ENCODE results near the gene PRR15. TPM values are rescaled to one million over a fixed set of nuclear protein-coding genes. Genes with fewer than 3 reads are reported as not detected.

Gene PRR15
- total RNA-seq, 1 experiment from 2014 or later: 76.1 TPM

DNA sequence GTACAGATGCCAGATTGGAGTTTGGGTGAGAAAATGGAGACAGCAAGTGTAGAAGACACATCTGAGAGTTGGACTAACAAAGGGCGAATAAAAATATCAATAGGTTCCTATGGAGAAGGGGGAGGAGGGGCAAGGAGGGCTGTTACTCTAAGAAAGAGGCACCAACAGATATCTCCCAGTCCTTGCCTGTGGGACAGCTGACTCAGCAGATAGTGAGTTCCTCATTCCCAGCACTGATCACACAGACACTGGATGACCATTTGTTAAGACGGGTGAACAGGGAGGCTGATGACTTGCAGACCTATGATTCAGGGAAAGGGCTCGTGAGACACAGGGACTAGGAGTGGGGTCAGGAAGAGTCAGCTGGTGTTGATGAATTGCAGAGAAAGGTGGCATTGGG, 5.7 kb upstream of the PRR15 start:
- CTCF ChIA-PET: no interaction called here
- no TSS peak for BruUV-seq (replicated peaks)
- Mint-ChIP-seq H3K36me3 (ENCODE audit: insufficient read depth, unreplicated experiment) (peaks cover 7% of the 10 kb centered on the region), H3K9me3 (ENCODE audit: low read depth, unreplicated experiment) (no peaks in the 10 kb centered on the region), H3K4me1 (ENCODE audit: low read depth, unreplicated experiment) (no peaks in the 10 kb centered on the region), H3K4me3 (ENCODE audit: low read depth, unreplicated experiment) (no peak overlapping the region), H3K27me3 (ENCODE audit: unreplicated experiment) (no peaks in the 10 kb centered on the region), H3K27ac (ENCODE audit: unreplicated experiment) (no peak overlapping the region)
- DNase-seq: no peak
- TF ChIP-seq, protein P1, sequence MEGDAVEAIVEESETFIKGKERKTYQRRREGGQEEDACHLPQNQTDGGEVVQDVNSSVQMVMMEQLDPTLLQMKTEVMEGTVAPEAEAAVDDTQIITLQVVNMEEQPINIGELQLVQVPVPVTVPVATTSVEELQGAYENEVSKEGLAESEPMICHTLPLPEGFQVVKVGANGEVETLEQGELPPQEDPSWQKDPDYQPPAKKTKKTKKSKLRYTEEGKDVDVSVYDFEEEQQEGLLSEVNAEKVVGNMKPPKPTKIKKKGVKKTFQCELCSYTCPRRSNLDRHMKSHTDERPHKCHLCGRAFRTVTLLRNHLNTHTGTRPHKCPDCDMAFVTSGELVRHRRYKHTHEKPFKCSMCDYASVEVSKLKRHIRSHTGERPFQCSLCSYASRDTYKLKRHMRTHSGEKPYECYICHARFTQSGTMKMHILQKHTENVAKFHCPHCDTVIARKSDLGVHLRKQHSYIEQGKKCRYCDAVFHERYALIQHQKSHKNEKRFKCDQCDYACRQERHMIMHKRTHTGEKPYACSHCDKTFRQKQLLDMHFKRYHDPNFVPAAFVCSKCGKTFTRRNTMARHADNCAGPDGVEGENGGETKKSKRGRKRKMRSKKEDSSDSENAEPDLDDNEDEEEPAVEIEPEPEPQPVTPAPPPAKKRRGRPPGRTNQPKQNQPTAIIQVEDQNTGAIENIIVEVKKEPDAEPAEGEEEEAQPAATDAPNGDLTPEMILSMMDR (IDR thresholded peaks at IDR 0.05; ENCODE audit: unreplicated experiment): no peak
- intact Hi-C loops (cut with micrococcal nuclease; ENCODE audit: unreplicated experiment): no loop called here

DNA sequence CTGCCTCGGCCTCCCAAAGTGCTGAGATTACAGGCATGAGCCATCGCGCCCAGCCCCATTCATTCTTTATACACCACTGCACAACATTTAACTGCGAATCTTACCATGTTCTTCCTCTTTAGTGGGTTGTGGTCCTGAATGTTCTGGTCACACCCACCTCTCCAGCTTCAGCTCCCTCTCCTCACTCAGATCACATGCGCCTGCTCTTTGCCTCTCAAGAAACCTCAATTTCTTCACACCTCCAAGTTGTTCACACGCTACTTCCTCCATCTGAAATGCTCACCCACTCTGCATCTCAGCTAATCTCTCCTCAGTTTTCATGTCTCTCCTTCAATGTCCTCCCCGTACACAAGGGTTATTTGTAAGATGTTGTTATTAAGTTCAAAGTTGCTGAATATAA, 2.4 kb upstream of the PRR15 start:
- BruUV-seq (replicated peaks): no TSS peak
- Mint-ChIP-seq H3K4me1 (ENCODE audit: low read depth, unreplicated experiment) (peaks cover 8% of the 10 kb centered on the region), H3K36me3 (ENCODE audit: insufficient read depth, unreplicated experiment) (peaks cover 40% of the 10 kb centered on the region), H3K27me3 (ENCODE audit: unreplicated experiment) (no peaks in the 10 kb centered on the region), H3K27ac (ENCODE audit: unreplicated experiment) (no peak overlapping the region), H3K4me3 (ENCODE audit: low read depth, unreplicated experiment) (no peak overlapping the region), H3K9me3 (ENCODE audit: low read depth, unreplicated experiment) (no peaks in the 10 kb centered on the region)
- CTCF ChIA-PET: interaction anchor here (0.9 to 1.2 kb wide), 2 partner anchors 9 to 11 kb away, joined by 3 read pairs; no protein-coding TSS in a partner anchor
- TF ChIP-seq, protein P1 (IDR thresholded peaks at IDR 0.05; ENCODE audit: unreplicated experiment): no peak
- intact Hi-C loops (cut with micrococcal nuclease; ENCODE audit: unreplicated experiment): no loop called here
- no peak for DNase-seq

DNA sequence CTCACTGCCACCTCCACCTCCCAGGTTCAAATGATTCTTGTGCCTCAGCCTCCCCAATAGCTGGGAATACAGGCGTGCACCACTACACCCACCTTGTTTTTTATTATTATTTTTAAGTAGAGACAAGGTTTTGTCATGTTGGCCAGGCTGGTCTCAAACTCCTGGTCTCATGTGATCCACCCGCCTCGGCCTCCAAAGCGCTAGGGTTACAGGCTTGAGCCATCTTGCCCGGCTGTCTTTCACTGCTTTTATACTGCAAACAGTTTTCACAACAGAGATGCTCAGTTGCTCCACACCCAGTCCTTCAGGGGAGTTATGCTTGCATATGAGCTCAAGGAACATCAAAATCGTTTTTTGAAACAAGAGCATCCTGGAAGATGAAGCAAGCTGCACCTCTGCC, 1.3 kb upstream of the PRR15 start:
- Mint-ChIP-seq H3K4me1 (ENCODE audit: low read depth, unreplicated experiment) (peaks cover 19% of the 10 kb centered on the region), H3K27me3 (ENCODE audit: unreplicated experiment) (no peaks in the 10 kb centered on the region), H3K27ac (ENCODE audit: unreplicated experiment) (peak overlapping the region; percentile 92), H3K9me3 (ENCODE audit: low read depth, unreplicated experiment) (no peaks in the 10 kb centered on the region), H3K4me3 (ENCODE audit: low read depth, unreplicated experiment) (peak overlapping the region; percentile 96), H3K36me3 (ENCODE audit: insufficient read depth, unreplicated experiment) (peaks cover 51% of the 10 kb centered on the region)
- BruUV-seq (replicated peaks): no TSS peak
- intact Hi-C loops (cut with micrococcal nuclease; ENCODE audit: unreplicated experiment): no loop called here
- no peak for DNase-seq
- CTCF ChIA-PET: interaction anchor here (0.7 to 1.0 kb wide), 9 partner anchors 9 to 130 kb away, joined by 3 to 7 read pairs (median 5); no protein-coding TSS in a partner anchor
- TF ChIP-seq, protein P1 (IDR thresholded peaks at IDR 0.05; ENCODE audit: unreplicated experiment): no peak

DNA sequence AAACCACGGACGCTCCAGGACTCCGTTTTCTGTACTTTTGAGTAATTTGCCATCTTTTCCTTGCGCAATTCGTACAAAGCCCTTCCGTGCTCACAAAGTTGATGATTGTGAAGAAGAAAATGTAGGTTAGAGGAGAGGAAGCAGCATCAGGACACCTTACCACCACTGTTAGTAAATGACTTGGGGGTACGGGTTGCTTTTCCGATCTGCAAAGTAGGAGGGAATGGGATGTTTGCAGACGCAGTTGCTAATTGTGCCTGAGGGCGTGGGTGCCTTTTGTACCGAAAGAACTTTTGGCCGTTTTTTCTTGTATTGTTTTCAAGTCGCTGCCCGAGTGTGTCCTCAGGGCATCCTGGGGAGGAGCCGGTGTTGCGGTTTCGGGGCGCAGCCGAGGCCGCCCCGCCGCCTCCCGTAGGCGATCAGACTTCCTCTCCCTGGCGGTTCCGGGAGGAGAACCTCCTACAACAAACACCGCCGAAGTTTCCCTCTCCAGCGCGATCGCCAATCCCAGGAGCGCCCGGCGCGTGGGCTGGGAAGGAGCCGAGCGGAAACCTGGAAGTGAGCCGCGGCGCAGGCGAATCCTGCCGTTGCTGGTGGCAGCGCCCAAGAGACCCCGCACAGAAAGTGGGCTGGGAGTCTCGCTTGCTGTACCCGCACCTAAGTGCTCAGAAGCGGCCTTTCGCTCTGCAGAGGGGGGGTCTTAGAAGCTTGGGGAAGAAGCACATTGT, 1.0 kb downstream of the PRR15 start:
- Mint-ChIP-seq H3K36me3 (ENCODE audit: insufficient read depth, unreplicated experiment) (peaks cover 57% of the 10 kb centered on the region), H3K4me3 (ENCODE audit: low read depth, unreplicated experiment) (peak overlapping the region; percentile 96), H3K4me1 (ENCODE audit: low read depth, unreplicated experiment) (peaks cover 42% of the 10 kb centered on the region), H3K9me3 (ENCODE audit: low read depth, unreplicated experiment) (no peaks in the 10 kb centered on the region), H3K27me3 (ENCODE audit: unreplicated experiment) (no peaks in the 10 kb centered on the region), H3K27ac (ENCODE audit: unreplicated experiment) (peak overlapping the region; percentile 92)
- CTCF ChIA-PET: no interaction called here
- TF ChIP-seq, protein P1 (IDR thresholded peaks at IDR 0.05; ENCODE audit: unreplicated experiment): no peak
- intact Hi-C loops (cut with micrococcal nuclease; ENCODE audit: unreplicated experiment): no loop called here
- no TSS peak for BruUV-seq (replicated peaks)
- peak; percentile 85 for DNase-seq

All from Calu3 (cell line).